Myocyte (in vitro differentiated cells): ENCODE data around the gene GSTA2. TPM values are rescaled to one million over a fixed set of nuclear protein-coding genes. Genes with fewer than 3 reads are reported as not detected.
"Not testable (repeated sequence)": the region's sequence is repeated elsewhere in the genome, so short reads cannot be mapped to it uniquely, and the experiment has no call there.

ENCODE experiments used
- DNase-seq: peaks from one replicate; pipeline ENCODE4 v3.0.0-alpha.2; 2012; ENCODE audit warnings: low read depth
- total RNA-seq: library from RNA; depleted of rRNA; stranded (reverse); fragments of >200 nt; gene quantifications from 2 replicates; pipeline ENCODE4 v1.2.3, GENCODE V29; 2014

The GSTA2 gene
- total RNA-seq, 1 donor from 2014 or later: not detected

- no peak for DNase-seq
These were observed 37.1 kb downstream of the GSTA2 start for GRCh38 chr6:52726193-52726542.

- DNase-seq: no peak
These were observed 37.6 kb downstream of the GSTA2 start for GRCh38 chr6:52725535-52726192.

- no peak for DNase-seq
These were observed 38.1 kb downstream of the GSTA2 start for GRCh38 chr6:52725143-52725534.

- DNase-seq: peak; percentile 51
These were observed 38.7 kb downstream of the GSTA2 start for GRCh38 chr6:52724406-52725121.

GRCh38 chr6:52724042-52724405, 39.3 kb downstream of the GSTA2 start:
- peak; percentile 29 for DNase-seq

- no peak for DNase-seq
These were observed 43.0 kb downstream of the GSTA2 start for GRCh38 chr6:52720321-52720720.

- no peak for DNase-seq
These were observed 44.7 kb downstream of the GSTA2 start for GRCh38 chr6:52718550-52718949.

- not testable (repeated sequence) for DNase-seq
These were observed 48.5 kb downstream of the GSTA2 start for GRCh38 chr6:52714761-52715160.

GRCh38 chr6:52712136-52712535, 51.1 kb downstream of the GSTA2 start:
- DNase-seq: no peak

GRCh38 chr6:52707963-52708680, 55.2 kb downstream of the GSTA2 start:
- DNase-seq: no peak

GRCh38 chr6:52706001-52706400, 57.3 kb downstream of the GSTA2 start:
- no peak for DNase-seq

GRCh38 chr6:52704781-52705502, 58.3 kb downstream of the GSTA2 start:
- DNase-seq: not testable (repeated sequence)

- DNase-seq: no peak
These were observed 59.2 kb downstream of the GSTA2 start for GRCh38 chr6:52704060-52704459.

Other genes with a start within 250 kb of the GSTA2 start
- 70.0 and 81.3 TPM in 2 replicates for gene TRAM2, start 186.4 kb downstream of the GSTA2 start, total RNA-seq
- gene TMEM14A, start 92.4 kb downstream of the GSTA2 start, total RNA-seq: 12.9 and 14.4 TPM in 2 replicates
- not detected in 2 replicates for gene GSTA1, start 40.3 kb upstream of the GSTA2 start, total RNA-seq
- gene GSTA5, start 77.3 kb upstream of the GSTA2 start, total RNA-seq: not detected in 2 replicates
- gene GSTA3, start 146.2 kb upstream of the GSTA2 start, total RNA-seq: not detected in 2 replicates
- 40.1 and 40.6 TPM in 2 replicates for gene GSTA4, start 231.8 kb upstream of the GSTA2 start, total RNA-seq